CD4-positive, alpha-beta T cell treated with Interleukin-12 subunit alpha and Interleukin-12 subunit beta, for 1 hour (primary cell): ENCODE results near the gene PAX8.
"Not testable (repeated sequence)": the region's sequence is repeated elsewhere in the genome, so short reads cannot be mapped to it uniquely, and the experiment has no call there.

Experiments
- DNase-seq: peaks from one replicate; pipeline ENCODE4 v3.0.0-alpha.2; 2020

The PAX8 gene

DNA sequence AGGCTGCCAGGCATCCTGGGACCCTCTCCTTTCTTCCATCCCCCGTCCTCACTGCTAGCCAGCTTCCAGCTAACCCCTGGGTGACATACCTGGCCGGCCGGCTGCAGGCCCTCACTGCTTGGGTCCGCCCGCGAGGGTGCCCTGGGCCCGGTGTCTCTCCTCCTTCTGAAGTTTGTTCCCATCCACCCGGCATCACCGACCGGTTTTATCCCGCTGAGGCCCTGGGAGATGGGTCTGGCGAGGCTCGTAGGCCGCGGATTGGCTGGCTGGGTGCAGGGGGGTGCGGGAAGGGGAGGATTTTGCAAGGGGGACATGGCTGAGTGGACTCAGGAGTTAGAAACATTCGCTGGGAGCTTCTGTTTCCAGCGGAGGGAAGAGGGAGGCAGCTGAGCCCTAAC lies at the start of gene PAX8:
TSS of gene PAX8 (minus strand) at position 180 of the 398 bp plus-strand sequence. CDS start 527 bp downstream, outside the sequence.
- no peak for DNase-seq

DNA sequence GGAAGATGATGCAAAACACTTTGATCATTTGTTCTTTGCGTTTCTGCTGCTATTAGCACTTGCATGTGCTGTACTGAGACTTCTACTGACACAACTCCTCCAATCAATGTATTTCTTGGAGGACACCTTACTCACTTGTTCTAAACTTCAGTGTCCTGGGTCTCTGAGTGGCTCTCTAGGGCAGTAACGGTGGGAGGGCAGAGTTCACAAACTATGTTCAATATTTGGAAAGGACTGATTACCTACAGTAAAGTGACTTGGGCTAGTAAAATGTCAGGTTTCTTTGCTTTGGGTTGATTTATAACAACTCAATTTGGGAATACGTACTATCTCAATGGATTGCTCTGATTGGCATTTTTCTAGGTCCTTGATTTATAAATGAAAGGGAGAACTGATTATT lies 49.3 kb upstream of the PAX8 start:
- no peak for DNase-seq

GRCh38 chr2:113325161-113325731 lies 46.5 kb upstream of the PAX8 start:
- not testable (repeated sequence) for DNase-seq

DNA sequence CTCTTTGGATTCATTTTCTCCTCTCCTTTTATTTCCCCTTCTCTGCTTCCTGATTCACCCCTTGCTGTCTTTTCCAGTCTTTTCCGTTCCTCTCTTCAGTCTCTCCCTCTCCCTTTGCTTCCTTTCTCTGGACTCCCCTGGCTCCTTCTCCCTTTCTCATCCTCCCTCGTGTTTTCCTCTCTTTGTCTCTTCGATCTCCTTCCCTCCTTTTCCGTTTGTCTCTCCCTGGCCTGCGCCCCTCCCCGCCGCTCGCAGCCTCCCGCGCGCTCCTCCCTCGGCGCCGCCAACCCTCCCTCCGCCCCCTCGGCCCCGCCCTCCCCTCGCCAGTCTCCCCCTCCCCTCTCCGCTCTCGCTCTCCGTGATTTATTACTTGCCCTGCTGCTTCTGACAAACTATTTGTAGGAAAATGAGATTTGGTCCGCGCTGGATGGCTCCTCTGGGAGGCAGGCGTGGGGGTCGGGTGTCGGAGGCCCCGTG lies 46.0 kb upstream of the PAX8 start:
- peak; percentile 16 for DNase-seq

DNA sequence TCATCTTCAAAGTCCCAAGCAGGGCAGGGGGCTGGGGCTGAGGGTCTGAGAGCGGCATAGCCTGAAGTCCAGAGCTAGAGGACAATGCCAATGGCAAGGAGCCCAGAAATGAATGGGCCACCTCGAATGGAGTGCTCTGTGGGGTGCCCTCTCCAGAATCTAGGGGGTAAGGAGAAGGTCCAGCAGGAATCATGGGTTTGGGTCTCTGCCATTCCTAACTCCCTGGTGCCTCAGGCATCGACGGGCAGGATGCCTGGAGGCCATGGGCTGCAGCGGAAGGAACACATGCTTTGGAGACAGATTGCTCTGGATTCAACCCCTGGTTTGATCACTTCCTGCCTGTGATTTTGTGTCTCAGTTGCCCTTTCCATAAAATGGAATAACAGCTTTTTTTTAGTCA lies 44.4 kb upstream of the PAX8 start:
- not testable (repeated sequence) for DNase-seq

DNA sequence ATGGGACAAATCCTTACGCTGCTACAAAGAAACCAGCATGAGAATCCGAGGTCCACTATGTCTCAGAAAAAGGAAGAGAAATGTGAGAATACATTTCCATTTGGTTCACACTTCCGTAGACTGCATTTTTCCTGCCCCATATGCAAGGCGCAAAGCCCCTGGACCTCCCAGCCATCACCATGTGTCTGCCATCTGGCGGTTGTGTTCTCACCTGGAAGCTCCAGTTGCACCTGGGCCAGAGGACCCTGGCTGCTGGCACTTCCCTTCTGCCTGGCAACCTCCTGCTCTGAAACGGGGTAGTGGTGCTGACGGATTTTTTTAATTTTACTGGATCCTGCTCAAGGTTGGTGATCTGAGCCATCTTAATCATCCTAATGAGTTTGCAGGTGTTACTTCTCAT lies 41.4 kb upstream of the PAX8 start:
- not testable (repeated sequence) for DNase-seq

- not testable (repeated sequence) for DNase-seq
These were observed 40.2 kb upstream of the PAX8 start for GRCh38 chr2:113318941-113319340.

- no peak for DNase-seq
These were observed 37.4 kb upstream of the PAX8 start for GRCh38 chr2:113316085-113316484.

GRCh38 chr2:113314663-113315062 lies 35.9 kb upstream of the PAX8 start:
- not testable (repeated sequence) for DNase-seq

- not testable (repeated sequence) for DNase-seq
These were observed 35.5 kb upstream of the PAX8 start for GRCh38 chr2:113314176-113314575.

- DNase-seq: not testable (repeated sequence)
These were observed 33.1 kb upstream of the PAX8 start for GRCh38 chr2:113311781-113312180.

DNA sequence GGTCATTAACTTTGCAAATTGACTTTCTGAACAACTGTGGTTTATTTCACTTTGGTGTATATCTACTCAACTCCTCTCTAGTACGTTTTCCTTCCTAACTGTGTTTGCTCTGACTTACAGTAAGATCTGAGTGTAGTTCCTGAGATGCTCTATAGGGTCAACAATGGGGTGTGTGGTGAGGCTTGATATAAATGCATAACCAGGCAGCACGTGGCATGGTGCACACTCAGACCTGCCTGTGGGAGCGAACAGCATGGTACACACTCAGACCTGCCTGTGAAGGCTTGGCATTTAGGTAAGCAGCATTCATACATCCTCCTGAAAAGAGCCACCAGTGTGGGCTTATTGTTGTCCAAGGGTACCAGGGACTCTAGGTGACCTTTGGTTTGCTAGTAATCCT lies 32.5 kb upstream of the PAX8 start:
- DNase-seq: not testable (repeated sequence)

DNA sequence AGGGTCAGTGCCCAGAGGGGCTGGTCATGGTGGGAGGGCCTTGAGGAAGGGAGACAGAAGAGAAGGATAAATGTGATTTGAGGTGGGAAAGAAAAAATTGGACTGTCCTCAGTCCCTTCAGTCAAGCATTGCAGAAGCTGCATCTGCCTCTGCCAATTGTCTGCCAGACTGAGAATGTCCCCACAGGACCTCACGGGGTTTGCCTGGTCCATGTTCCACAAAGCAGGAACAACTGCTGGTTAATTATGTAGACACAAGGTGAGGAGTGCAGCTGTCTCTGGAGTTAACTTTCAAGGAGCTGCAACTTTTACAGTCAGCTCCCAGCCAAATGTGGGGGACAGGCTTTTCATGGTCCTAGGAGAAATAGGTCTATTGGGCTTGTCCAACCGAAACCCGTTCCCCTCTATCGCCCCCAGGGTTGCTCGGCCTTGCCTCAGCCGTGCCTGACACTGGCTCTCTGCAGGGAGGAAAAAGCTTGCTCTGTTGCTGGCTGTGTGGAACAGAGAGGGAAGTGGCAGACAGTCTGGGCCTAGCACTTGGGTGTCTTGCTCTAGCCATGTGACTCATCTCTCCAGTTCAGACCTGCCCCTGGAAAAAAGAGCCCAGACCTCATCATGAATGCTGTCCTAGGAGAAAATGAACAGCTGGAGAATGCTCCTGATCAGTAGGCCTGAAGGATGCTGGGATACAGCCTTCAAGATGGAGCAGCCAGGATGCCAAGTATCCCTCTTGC lies 31.1 kb upstream of the PAX8 start:
- DNase-seq: no peak

DNA sequence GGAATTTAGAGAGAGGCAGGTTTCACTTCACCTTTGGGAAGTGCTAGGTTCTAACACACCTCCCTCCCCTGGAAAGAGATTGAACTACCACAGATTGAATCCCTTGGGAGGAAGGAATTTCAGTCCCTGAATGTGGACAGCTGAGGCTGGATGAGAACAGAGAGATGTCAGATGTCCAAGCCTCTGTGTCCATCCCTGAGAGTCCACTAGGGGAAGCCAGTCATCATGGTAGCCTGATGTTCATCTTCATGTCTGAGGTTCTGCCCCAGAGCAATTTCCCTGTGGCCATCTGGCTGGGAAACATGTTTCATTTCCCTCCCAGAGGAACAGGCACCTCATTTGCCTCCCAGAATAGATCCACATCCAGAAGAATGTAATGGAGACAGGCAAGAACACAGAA lies 30.1 kb upstream of the PAX8 start:
- not testable (repeated sequence) for DNase-seq

- DNase-seq: not testable (repeated sequence)
These were observed 27.5 kb upstream of the PAX8 start for GRCh38 chr2:113306207-113306606.

GRCh38 chr2:113305749-113306148 lies 27.0 kb upstream of the PAX8 start:
- not testable (repeated sequence) for DNase-seq

GRCh38 chr2:113305146-113305545 lies 26.4 kb upstream of the PAX8 start:
- DNase-seq: no peak

GRCh38 chr2:113304702-113305101 lies 26.0 kb upstream of the PAX8 start:
- DNase-seq: no peak

DNA sequence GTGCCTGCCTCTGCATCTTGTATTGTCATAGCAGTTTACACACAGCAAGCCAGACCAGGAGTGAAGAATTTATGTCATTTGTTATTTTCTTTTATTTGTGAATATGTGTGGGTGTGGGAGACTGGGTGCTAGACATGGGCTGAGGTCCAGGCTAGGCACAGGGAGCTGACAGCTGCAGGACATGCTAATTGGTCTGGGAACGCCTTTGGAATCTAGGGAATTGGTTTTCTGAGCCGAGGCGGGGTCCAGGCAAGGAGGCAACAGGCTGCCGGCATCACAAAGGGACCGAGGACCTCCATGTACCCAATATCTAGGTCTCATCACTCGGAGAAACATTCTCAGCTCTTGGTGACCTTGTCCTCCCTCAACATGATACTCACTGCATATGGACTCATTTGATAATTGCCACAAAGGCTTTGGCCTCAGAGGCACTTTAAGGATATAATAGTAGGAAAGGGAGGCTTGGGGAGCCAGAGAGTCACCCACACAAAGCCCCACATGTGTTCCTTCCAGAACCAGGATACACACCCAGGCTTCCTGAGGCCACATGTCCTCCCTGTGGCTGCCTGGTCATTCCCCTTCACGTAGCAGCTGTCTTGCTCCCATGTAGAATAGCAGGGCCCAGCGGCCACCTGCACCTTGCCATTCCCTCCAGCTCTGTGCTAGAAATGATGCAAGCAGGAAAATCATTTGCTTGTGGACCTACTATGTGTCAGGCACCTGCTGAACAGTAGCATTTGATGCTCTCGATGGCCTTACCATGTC lies 23.7 kb upstream of the PAX8 start:
- DNase-seq: not testable (repeated sequence)

DNA sequence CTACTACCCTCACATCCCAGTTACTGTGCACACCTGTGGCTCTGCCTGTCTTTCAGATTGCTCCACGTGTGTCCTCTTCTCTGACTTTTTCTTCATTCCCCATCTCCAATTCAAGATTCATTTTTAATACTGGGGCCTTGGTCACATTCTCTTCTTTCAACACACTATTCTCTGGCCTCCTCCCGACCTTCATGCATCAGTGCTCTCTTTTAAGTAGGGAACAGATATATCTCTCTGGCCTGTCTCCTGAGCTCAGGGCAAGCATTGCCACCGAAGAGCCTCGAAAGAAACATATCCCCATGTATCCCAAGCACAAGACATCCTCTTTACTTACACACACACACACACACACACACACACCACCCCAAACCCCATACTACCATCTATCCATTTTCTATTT lies 21.6 kb upstream of the PAX8 start:
- no peak for DNase-seq

DNA sequence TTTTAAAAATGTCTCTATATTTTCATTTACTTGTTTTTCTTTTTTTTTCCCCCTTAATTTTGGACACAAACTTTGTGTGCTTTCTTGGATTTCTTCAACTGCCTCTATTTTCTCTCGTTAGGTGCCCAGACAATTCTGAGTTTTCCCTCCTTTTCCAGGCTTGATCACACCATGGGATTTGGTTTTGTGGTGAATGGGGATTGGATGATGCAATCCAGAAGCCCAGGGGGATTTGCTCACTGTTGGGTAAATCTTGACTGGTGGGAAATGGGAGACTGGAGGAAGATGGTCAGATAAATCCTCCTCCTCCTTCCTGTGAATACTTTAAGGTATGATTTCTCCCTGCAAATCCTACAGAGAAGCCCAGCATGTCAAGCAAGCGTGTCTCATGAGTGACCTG lies 19.5 kb upstream of the PAX8 start:
- no peak for DNase-seq

- DNase-seq: peak; percentile 35
These were observed 18.9 kb upstream of the PAX8 start for GRCh38 chr2:113297590-113297989.

DNA sequence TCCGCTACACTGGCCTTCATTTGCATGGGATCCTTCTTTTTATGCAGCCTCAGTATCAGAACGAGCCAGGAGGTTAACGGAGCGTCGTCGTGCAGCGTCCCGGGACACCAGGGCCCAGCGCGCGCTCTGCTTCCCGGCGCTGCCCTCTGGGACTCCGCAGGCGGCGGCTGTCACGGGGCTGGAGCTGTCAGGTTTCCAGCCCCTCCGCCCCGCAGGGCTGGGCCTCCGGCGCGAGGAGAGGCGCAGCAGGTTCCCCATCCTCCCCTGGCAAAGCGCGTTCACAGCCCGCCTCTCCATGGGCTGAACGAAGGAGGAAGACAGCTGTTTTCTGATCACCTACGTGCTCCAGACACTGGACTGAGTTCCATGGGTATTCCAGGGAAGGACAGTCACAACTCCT lies 12.5 kb upstream of the PAX8 start:
- no peak for DNase-seq

DNA sequence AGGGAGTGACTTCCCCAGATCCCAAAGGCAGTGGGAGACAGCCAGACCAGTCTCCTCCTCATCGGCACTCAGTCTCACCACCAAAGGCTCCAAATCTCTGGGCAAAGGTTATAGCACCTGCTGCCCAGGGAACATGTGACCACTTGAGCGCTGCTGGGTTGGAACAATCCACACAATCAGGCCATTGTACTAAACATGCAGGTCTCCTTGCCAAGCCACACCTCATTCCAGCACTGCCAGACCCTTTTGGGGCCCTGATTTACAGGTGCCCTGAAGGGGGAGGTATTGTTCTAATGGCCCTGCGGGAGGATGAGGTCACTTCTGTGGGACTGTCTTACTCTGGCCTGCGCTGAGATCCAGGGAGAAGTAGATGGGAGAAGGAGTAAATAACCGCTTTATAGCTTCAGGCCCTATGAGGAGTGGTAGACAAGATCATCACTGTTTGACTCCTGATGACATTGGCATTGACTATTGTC lies 10.0 kb upstream of the PAX8 start:
- DNase-seq: not testable (repeated sequence)
